ENCODE results near the gene RNF224.

Gene RNF224

GRCh38 chr9:137232510-137232909, 5.2 kb downstream of the RNF224 start:
- TF ChIP-seq CTCF (IDR thresholded peaks at IDR 0.05; ENCODE audit: low read depth, low read length): no peak

GRCh38 chr9:137233143-137233980, 6.1 kb downstream of the RNF224 start:
- no peak for DNase-seq (ENCODE audit: low read depth in 2 of 2)
- no peak for TF ChIP-seq CTCF (IDR thresholded peaks at IDR 0.05; ENCODE audit: low read depth, low read length)
- H3K4me3 ChIP-seq (replicated peaks in 1 of 2; ENCODE audit: low read depth in 2 of 2, low read length in 2 of 2): no peak overlapping the region

More at GRCh38 chr9:137232510-137232909, 5.2 kb downstream of the RNF224 start:
- H3K4me3 ChIP-seq (replicated peaks in 1 of 2; ENCODE audit: low read depth in 2 of 2, low read length in 2 of 2): no peak overlapping the region
- DNase-seq (ENCODE audit: low read depth in 2 of 2): no peak

- DNase-seq (ENCODE audit: low read depth in 2 of 2): no peak
- TF ChIP-seq CTCF (IDR thresholded peaks at IDR 0.05; ENCODE audit: low read depth, low read length): no peak
- H3K4me3 ChIP-seq (replicated peaks in 1 of 2; ENCODE audit: low read depth in 2 of 2, low read length in 2 of 2): no peak overlapping the region
Observed at GRCh38 chr9:137234055-137234697, 6.9 kb downstream of the RNF224 start.

DNA sequence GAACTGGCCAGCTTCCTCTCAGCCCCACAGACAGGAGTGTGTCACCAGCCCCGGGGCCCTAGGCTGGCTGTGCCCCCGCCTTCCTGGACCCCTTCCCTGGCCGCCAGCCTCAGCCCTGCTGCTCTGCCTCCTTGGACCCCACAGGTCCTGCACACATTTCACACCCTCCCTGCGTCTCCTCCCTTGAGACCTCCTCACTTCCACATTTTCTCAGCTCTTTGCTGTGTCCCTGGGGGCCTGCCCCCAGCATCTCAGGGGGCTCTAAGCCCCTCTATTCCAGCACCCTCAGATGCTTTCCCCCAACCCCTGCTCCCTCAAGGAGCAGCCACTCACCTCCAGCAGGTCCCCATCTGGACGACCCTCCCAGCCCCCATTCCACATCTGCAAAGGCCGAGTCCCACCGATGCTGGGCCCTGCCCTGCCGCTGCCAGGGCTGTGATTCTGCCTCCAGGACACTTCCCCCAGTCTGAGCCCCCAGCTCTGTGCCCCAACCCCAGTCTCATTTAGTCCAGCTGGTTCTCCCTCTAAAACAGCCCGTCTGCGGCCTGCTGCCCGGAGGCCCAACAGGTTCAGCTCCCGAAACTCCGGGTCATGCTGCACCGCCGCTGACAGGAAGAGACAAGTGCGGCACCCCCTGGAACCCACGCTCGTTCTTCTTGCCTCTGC, 7.6 kb downstream of the RNF224 start:
- H3K4me3 ChIP-seq (replicated peaks in 1 of 2; ENCODE audit: low read depth in 2 of 2, low read length in 2 of 2): no peak overlapping the region
- DNase-seq (ENCODE audit: low read depth in 2 of 2): no peak
- no peak for TF ChIP-seq CTCF (IDR thresholded peaks at IDR 0.05; ENCODE audit: low read depth, low read length)

GRCh38 chr9:137235424-137236237, 8.3 kb downstream of the RNF224 start:
- H3K4me3 ChIP-seq (replicated peaks in 1 of 2; ENCODE audit: low read depth in 2 of 2, low read length in 2 of 2): no peak overlapping the region

More at GRCh38 chr9:137235424-137236237, 8.3 kb downstream of the RNF224 start:
- TF ChIP-seq CTCF (IDR thresholded peaks at IDR 0.05; ENCODE audit: low read depth, low read length): no peak
- DNase-seq (ENCODE audit: low read depth in 2 of 2): no peak

All from cardiac fibroblast (primary cell).